CD14-positive monocyte (primary cell): Measurements from ENCODE around the gene PLA2G4A. TPM values are rescaled to one million over a fixed set of nuclear protein-coding genes. Genes with fewer than 3 reads are reported as not detected.

Experiments used
- DNase-seq, 3 donors: peaks; one replicate each; pipeline ENCODE4 v3.0.0-alpha.2; 2011 to 2022
- H2AFZ ChIP-seq: 2 replicates; pipeline ENCODE4 v1.6.0; 2012; ENCODE audit warnings: mild to moderate bottlenecking, low read depth, low read length, inconsistent platforms; ENCODE audit not compliant: insufficient read depth, poor library complexity, severe bottlenecking
- H3K27ac ChIP-seq, 2 donors: 1 replicate in 1 of 2; 2 replicates in 1 of 2; pipeline ENCODE4 v1.5.1; 2012 to 2013; ENCODE audit warnings: low read length in 2 of 2, control low read depth in 1 of 2, inconsistent platforms in 1 of 2, low read depth in 1 of 2, mild to moderate bottlenecking in 1 of 2
- H3K27me3 ChIP-seq, 2 donors: one replicate each; pipeline versions ENCODE4 v1.6.0 to v1.6.1; 2011 to 2013; ENCODE audit warnings: low read length in 2 of 2; ENCODE audit not compliant: control insufficient read depth in 2 of 2, insufficient read depth in 2 of 2
- H3K36me3 ChIP-seq, 2 donors: replicated peaks in 1 of 2; 1 replicate in 1 of 2; 2 replicates in 1 of 2; pipeline versions ENCODE4 v1.5.1 to v1.6.1; 2012 to 2013; ENCODE audit warnings: low read length in 2 of 2, control low read depth in 1 of 2, inconsistent platforms in 1 of 2, mild to moderate bottlenecking in 1 of 2; ENCODE audit not compliant: insufficient read depth in 2 of 2, control insufficient read depth in 1 of 2
- H3K4me1 ChIP-seq, 2 donors: 1 replicate in 1 of 2; 2 replicates in 1 of 2; pipeline versions ENCODE4 v1.5.1 to v1.6.1; 2012 to 2013; ENCODE audit warnings: low read length in 2 of 2, control low read depth in 1 of 2, inconsistent platforms in 1 of 2, mild to moderate bottlenecking in 1 of 2, moderate library complexity in 1 of 2; ENCODE audit not compliant: insufficient read depth in 2 of 2, control insufficient read depth in 1 of 2
- H3K4me2 ChIP-seq: replicated peaks from 2 replicates; pipeline ENCODE3; 2012; ENCODE audit warnings: low read length, moderate library complexity, mild to moderate bottlenecking; ENCODE audit not compliant: poor library complexity, severe bottlenecking; ENCODE audit errors: extremely low read depth
- H3K4me3 ChIP-seq, 3 experiments: fragments of 200-600 bp in 1 of 3; sonication (generic) in 1 of 3; replicated peaks in 1 of 3; 1 replicate in 2 of 3; 2 replicates in 1 of 3; pipeline ENCODE4 v1.5.1; 2011 to 2013; ENCODE audit warnings: low read length in 3 of 3, mild to moderate bottlenecking in 3 of 3, control low read depth in 2 of 3, low read depth in 2 of 3, inconsistent platforms in 1 of 3, moderate library complexity in 1 of 3
- H3K79me2 ChIP-seq: 2 replicates; pipeline ENCODE4 v1.6.0; 2012; ENCODE audit warnings: mild to moderate bottlenecking, control low read depth, inconsistent platforms, low read length, moderate library complexity; ENCODE audit not compliant: insufficient read depth
- H3K9ac ChIP-seq: 2 replicates; pipeline ENCODE4 v1.6.0; 2017; ENCODE audit warnings: low read length, mild to moderate bottlenecking; ENCODE audit not compliant: insufficient read depth, poor library complexity, severe bottlenecking
- H3K9me3 ChIP-seq, 2 donors: replicated peaks in 1 of 2; 1 replicate in 1 of 2; 2 replicates in 1 of 2; pipeline versions ENCODE4 v1.5.1 to v1.6.1; 2012 to 2013; ENCODE audit warnings: low read length in 2 of 2, control low read depth in 1 of 2; ENCODE audit not compliant: control insufficient read depth in 1 of 2, insufficient read depth in 1 of 2
- H4K20me1 ChIP-seq: 2 replicates; pipeline ENCODE4 v1.6.0; 2012; ENCODE audit warnings: mild to moderate bottlenecking, low read length, control low read depth, moderate library complexity; ENCODE audit not compliant: insufficient read depth
- H3K27ac Mint-ChIP-seq, 7 donors: one replicate each; pipeline ENCODE4 v1.8.0; 2020; ENCODE audit warnings: mild to moderate bottlenecking in 7 of 7, mixed read lengths in 7 of 7, moderate library complexity in 6 of 7, inconsistent platforms in 2 of 7
- H3K27me3 Mint-ChIP-seq, 3 donors: one replicate each; pipeline ENCODE4 v1.8.0; 2021 to 2022; ENCODE audit warnings: low read depth in 3 of 3, mild to moderate bottlenecking in 3 of 3, mixed read lengths in 3 of 3, moderate library complexity in 3 of 3, inconsistent platforms in 1 of 3
- H3K36me3 Mint-ChIP-seq, 2 donors: one replicate each; pipeline ENCODE4 v1.8.0; 2020; ENCODE audit warnings: mixed read lengths in 2 of 2, inconsistent platforms in 1 of 2, mild to moderate bottlenecking in 1 of 2
- H3K4me1 Mint-ChIP-seq: one replicate; pipeline ENCODE4 v1.8.0; 2020; ENCODE audit warnings: mild to moderate bottlenecking, mixed read lengths
- H3K4me3 Mint-ChIP-seq, 2 donors: one replicate each; pipeline ENCODE4 v1.8.0; 2020; ENCODE audit warnings: mild to moderate bottlenecking in 2 of 2, mixed read lengths in 2 of 2, moderate library complexity in 1 of 2
- H3K9me3 Mint-ChIP-seq, 7 donors: one replicate each; pipeline ENCODE4 v1.8.0; 2020 to 2022; ENCODE audit warnings: mixed read lengths in 7 of 7, mild to moderate bottlenecking in 6 of 7, moderate library complexity in 6 of 7, inconsistent platforms in 2 of 7
- WGBS: methylation state at CpG from one replicate; pipeline ENCODE4 v1.1.5; 2013; ENCODE audit warnings: missing lambda C conversion rate; ENCODE audit not compliant: insufficient coverage; 5-methylcytosine and 5-hydroxymethylcytosine counted together
- intact Hi-C, 2 donors: fragments of 100-400 bp; cut with micrococcal nuclease; formaldehyde crosslinking; loops; one replicate each; pipeline versions ENCODE4 v1.15.0 to v1.15.1; 2023
- polyA plus RNA-seq, 3 donors: library from polyadenylated mRNA; depleted of rRNA in 1 of 3; unstranded in 2 of 3; stranded (reverse) in 1 of 3; fragments of 300-500 nt in 2 of 3; fragments of >200 nt in 1 of 3; fragmentation: Illumina TruSeq in 2 of 3; gene quantifications; 1 replicate in 2 of 3; 2 replicates in 1 of 3; pipeline ENCODE4 v1.2.3, GENCODE V29; 2012 to 2021
- TF ChIP-seq, protein P1 (sequence below): fragments of 200-600 bp; IDR thresholded peaks from one replicate; pipeline ENCODE4 v1.8.0; 2022; ENCODE audit warnings: antibody characterized with exemption, mild to moderate bottlenecking

The PLA2G4A gene
- polyA plus RNA-seq, 3 donors, result 1.4 to 4.5 (median 4.1) TPM

GRCh38 chr1:187013582-187014200, 184.9 kb downstream of the PLA2G4A start:
- Histone ChIP-seq H3K79me2 (no peaks in the 10 kb centered on the region), H3K27me3 (no peaks in the 10 kb centered on the region), H3K9ac (no peak overlapping the region), H3K9me3 (no peaks in the 10 kb centered on the region), H3K4me2 (no peak overlapping the region), H2AFZ (no peak overlapping the region), H4K20me1 (no peaks in the 10 kb centered on the region), H3K4me3 (no peak overlapping the region), H3K36me3 (no peaks in the 10 kb centered on the region), H3K27ac (no peak overlapping the region), H3K4me1 (no peaks in the 10 kb centered on the region)
- Mint-ChIP-seq H3K36me3 (no peaks in the 10 kb centered on the region), H3K27ac (no peak overlapping the region), H3K4me3 (no peak overlapping the region), H3K4me1 (no peaks in the 10 kb centered on the region), H3K27me3 (no peaks in the 10 kb centered on the region), H3K9me3 (peaks cover 0 to 2% (median 0%) of the 10 kb centered on the region in 7 donors)
- TF ChIP-seq, protein P1, sequence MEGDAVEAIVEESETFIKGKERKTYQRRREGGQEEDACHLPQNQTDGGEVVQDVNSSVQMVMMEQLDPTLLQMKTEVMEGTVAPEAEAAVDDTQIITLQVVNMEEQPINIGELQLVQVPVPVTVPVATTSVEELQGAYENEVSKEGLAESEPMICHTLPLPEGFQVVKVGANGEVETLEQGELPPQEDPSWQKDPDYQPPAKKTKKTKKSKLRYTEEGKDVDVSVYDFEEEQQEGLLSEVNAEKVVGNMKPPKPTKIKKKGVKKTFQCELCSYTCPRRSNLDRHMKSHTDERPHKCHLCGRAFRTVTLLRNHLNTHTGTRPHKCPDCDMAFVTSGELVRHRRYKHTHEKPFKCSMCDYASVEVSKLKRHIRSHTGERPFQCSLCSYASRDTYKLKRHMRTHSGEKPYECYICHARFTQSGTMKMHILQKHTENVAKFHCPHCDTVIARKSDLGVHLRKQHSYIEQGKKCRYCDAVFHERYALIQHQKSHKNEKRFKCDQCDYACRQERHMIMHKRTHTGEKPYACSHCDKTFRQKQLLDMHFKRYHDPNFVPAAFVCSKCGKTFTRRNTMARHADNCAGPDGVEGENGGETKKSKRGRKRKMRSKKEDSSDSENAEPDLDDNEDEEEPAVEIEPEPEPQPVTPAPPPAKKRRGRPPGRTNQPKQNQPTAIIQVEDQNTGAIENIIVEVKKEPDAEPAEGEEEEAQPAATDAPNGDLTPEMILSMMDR, result no peak
- WGBS, result no CpG with 5 or more reads among the region's 5 CpGs
- intact Hi-C loops, result no loop called here
- no peak for DNase-seq

- DNase-seq, result no peak
- H3K9me3 Mint-ChIP-seq, result peaks cover 0 to 6% (median 3%) of the 10 kb centered on the region in 7 donors
- Histone ChIP-seq H3K27ac (no peak overlapping the region), H3K79me2 (no peaks in the 10 kb centered on the region), H3K4me1 (no peaks in the 10 kb centered on the region), H3K4me3 (no peak overlapping the region), H3K4me2 (no peak overlapping the region), H2AFZ (no peak overlapping the region), H3K9ac (no peak overlapping the region), H3K27me3 (no peaks in the 10 kb centered on the region), H4K20me1 (no peaks in the 10 kb centered on the region), H3K36me3 (no peaks in the 10 kb centered on the region), H3K9me3 (no peaks in the 10 kb centered on the region)
- TF ChIP-seq, protein P1, result no peak
- no peaks in the 10 kb centered on the region for H3K27me3 Mint-ChIP-seq
- no peak overlapping the region for H3K4me3 Mint-ChIP-seq
- H3K36me3 Mint-ChIP-seq, result no peaks in the 10 kb centered on the region
- H3K27ac Mint-ChIP-seq, result no peak overlapping the region
- H3K4me1 Mint-ChIP-seq, result no peaks in the 10 kb centered on the region
- intact Hi-C loops, result no loop called here
Observed at GRCh38 chr1:187018291-187018690, 189.5 kb downstream of the PLA2G4A start.
